NCI-H1417 treated with DMSO at 0.1 percent for 48 hours (cell line): ENCODE measurements around the gene DCD.

Experiments used
- DNase-seq: peaks from one replicate; lab custom pipeline; 2025; lab: John Stamatoyannopoulos, UW

Gene DCD

DNA sequence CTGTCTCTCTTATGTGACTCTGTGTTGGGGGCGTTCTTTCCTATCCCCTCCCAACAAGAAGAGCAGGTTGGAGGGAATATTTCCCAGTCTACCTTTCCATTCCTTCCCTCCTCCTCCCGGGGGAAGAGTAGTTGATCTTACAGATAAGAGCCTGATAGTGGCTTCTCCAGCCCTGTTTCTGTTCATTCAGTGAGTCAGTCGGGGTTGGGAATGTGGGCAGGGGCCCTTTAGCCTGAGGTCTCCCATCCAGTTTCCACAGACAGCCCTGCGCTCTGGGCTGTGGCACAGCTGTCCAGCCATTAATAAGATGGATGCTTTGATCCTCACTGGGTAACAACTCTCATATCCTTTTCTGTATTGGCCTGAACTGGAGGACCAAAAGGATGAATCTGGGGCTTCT lies 41.6 kb downstream of the DCD start:
- no peak for DNase-seq

DNA sequence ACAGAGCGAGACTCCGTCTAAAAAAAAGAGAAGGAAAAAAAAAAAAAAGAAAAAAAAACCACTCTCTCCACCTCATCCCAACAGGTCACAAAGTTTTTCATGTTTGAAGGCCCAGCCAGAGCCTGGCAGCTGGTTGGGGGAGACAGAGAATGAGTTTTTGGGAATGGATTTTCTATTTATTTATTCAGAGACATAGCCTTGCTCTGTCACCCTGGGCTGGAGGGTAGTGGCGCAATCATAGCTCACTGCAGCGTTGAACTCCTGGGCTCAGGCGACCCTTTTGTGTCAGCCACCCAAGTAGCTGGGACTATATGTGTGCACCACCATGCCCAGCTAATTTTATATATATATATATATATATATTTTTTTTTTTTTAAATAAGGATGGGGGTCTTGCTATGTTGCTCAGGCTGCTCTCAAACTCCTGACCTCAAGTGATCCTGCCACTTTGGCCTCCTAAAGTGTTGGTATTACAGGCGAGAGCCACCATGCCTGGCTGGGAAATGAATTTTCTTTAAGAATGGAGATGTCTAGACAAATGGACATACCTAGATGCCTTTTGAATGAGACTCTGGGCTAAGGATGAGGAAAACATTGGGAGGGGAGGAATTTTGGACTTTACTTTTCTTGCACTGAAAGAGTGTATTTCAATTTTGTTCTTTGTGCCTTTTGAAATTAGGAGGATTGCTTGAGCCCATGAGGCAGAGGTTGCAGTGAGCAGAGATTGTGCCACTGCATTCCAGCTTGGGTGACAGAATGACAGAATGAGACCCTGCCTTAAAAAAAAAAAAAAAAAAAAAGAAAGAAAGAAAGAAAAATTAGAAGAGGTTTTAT lies 42.8 kb downstream of the DCD start:
- DNase-seq = no peak

DNA sequence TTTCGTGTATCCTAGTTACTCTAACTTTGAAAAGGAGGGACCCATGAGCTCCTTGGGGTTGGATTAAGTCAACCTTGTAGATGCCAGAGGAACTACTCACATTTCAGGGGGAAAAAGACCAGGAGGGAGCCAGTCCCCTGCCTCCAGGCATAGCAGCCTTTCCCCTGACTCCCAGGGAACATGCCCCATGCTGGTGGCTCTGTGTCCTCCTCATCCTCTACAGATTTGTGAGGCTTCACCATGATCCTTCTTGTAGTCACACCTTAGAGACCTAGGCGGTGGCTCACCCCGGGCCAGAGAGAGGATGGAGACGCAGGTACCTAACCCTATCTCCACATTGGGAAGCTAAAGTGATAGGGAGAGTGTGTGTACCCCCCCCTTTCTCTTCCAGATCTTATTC lies 43.7 kb downstream of the DCD start:
- DNase-seq = no peak

DNA sequence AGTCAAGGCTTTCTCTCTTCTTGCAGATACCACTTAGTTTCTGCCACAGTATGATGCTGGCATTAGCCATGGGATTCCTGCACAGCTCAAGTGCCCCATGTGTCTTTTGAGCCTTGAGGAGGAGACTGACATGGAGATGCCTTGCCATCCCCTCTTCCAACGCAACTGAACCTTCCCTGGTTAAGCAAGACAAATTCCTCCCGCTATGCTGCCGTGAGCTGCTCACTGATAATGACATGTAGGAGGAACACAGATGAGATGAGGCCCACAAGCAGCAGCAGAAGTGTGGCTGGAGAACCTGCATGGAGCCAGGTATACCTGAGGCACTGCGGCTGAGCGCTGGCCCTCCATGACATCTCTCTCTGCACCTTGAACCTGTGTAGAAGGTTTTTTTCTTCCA lies 44.3 kb downstream of the DCD start:
- DNase-seq = no peak

DNA sequence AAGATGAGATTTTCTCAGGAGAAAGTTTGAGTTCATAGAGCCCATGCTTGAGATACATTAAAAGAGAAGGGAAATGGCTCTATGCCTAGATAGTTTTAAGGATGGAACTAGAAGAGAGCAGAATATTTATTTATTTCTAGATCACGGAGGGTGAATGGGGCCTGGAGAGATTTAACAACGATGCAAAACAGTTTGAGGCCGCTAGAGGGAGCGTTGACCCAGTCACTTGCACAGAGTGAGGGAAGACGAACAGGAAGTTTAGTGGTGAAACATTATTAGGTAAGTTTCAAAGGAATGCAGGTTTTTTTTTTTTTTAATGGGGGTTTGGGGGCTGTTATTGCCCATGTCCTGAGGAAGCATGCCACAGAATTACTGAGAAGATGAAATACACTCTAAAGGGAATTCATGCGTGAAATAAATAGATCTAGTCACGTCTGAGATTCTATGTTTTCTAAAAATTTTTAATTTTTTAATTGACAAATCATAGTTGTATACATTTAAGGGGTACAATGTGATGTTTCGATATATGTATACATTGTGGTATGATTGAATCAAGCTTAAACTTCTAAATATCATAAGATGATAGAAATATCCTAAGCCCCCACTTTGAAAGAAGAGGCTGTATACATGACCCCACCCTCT lies 44.9 kb downstream of the DCD start:
- no peak for DNase-seq

DNA sequence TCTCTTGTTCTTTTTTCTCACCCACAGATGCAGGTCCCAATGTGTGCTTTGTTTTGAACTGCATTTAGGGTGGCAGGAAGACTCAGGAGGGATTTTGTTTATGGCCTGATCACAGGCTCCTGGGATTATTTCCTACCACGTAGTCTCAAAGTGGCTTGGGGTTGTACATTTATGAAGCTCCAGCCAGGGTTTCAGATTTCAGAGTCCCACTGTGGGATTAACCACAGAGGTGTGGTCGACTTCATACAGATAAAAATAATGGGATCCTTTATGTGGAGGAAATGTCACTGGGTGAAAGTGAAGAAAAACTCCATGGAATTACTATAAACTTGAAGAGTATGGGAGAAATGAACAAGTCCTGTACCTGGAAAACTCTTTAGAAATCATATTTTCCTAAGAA lies 45.5 kb downstream of the DCD start:
- DNase-seq = no peak

DNA sequence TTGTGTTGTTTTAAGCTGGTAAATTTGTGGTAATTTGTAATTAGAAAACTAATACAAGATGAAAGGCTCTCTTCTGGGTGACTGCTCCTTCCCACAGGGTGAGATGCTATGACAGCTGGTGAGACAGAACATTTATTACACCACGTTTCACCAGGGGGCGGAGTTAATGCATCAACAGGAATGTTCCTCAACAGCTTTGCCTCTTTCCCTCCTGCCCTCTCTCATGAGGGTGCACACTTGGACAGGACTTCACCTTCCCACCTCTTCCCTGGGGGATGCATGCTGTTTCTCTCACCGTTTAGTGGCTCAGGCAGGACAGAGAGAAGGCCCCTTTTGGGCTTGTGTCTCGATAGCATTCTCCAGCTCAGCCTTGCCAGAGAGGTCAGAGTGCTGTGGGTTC lies 46.3 kb downstream of the DCD start:
- no peak for DNase-seq

DNA sequence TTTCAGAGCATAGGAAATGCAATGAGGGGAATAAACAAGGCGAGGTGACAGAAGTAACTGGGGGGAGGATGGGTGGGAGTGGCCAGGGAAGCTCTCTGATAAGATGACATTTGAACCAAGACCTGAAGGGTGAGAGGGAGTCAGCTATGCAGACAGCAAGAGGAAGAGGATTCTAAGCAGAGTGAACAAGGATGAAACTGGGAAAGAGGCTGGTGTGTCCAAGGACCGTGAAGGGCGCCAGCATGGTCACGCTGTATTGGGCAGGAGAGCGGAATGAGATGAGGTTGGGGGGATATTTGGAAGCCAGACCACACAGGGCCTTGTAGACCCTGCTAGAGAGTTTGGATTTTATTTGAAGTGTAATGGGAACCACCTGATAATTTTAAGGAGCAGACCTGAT lies 49.2 kb downstream of the DCD start:
- DNase-seq = no peak

DNA sequence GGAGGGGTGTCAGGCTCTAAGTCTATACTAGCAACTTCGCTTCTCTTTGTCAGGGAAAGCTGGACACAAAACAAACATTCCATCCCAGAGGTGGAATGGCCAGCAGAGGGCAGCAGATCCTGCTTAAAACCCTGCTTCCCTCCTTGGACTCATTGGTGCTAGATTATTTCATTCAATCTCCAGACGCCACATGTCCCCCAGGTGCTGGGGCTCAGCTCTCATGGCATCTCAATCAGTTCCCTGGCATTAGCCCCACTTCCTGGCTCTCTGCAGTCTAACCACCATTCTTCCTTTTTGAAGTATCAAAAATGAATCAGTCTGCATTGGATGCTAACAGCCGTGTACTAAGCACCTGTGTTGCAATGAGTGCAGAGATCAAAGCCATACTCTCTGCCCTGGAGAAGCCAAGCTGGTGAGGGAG lies 51.6 kb downstream of the DCD start:
- DNase-seq = no peak

DNA sequence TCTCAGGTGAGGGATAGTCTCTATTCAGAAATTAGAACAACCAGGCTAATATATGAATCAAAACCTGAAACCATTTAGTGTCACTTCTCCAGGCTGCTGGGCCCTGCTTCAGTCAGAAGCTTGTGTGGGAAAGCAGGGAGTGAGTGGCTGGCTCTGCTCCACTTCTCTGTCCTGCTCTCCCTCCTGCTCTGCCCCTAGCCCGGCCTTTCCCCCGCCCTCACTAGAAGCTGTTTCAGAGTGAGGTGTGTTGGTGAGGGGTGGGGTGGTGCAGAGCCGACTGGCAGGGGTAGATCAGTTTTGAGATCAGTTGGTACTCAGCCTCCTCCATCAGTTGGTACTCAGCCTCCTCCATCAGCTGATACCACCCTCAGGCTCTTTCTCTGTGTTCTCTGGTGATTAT lies 52.7 kb downstream of the DCD start:
- DNase-seq = no peak
